ENCODE measurements around the gene CD81.
"Not testable (repeated sequence)": the region's sequence is repeated elsewhere in the genome, so short reads cannot be mapped to it uniquely, and the experiment has no call there.

Gene CD81

DNA sequence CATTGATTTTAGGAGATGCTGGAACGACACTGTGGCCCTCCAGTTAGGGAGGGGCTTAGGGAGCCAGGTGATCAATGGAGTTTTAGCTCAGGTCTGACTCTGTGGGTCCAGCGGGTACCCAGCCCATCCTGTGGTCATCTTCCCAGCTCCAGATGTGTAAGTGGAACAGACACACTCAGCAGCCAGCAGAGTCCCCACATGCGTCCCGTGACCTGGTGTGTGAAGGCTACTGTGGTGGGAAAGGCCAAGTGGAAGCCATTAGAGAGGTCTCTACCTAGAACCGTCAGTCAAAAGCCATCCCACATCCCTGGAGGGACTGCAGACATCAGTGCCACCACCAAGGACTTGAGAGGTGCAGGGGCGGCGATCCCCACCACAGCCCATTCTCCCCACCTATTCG is 19.9 kb upstream of the CD81 start:
- DNase-seq (ENCODE audit: low read depth in 2 of 2), result no peak

DNA sequence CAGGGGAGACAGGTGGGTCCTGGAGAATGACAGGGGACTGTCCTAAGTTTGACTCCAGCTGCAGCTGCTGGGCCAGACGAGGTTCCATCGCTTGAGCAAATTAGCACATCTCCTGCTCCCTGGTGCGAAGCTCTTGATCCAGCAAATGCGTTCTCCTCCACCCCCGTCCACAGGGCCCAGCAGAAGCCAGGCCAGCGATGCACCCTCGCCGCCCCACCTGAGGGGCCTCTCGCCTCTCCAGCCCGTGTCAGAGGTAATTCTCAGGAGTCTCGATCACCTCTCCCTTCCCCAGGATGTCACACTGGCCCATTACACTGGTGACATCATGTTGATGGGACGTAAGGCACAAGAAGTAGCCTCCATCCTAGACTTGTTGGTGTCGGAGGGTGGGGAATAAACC is 19.5 kb upstream of the CD81 start:
- not testable (repeated sequence) for DNase-seq (ENCODE audit: low read depth in 2 of 2)

DNA sequence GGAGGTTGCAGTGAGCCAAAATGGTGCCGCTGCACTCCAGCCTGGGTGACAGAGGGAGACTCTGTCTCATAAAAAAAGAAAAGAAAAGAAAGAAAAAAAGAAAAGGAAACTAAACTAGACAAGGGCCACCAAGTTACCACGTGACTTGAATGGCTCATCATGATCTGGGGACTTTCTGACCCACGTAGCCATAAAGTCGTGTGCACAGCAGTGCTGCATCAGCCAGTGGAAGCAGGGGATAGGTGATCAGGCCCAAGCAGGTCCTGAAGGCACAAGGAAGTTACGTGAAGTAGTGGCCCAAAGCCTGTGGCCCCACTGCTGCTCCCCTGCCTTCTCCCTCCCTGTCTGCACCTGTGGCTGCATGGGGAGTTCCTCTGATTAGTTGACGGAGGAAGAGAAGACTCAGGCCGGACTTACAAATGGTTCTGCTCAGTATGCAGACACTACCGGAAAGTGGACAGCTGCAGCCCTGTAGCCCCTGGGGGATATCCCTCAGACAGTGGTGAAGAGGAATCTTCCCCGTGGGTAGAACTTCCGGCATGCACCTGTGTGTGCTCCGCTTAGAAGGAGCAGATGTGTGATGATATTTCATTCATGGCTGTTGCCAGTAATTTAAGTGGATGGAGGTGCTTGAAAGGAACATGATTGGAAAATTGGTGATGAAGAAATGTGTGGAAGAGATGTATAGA is 18.2 kb upstream of the CD81 start:
- no peak for DNase-seq (ENCODE audit: low read depth in 2 of 2)

DNA sequence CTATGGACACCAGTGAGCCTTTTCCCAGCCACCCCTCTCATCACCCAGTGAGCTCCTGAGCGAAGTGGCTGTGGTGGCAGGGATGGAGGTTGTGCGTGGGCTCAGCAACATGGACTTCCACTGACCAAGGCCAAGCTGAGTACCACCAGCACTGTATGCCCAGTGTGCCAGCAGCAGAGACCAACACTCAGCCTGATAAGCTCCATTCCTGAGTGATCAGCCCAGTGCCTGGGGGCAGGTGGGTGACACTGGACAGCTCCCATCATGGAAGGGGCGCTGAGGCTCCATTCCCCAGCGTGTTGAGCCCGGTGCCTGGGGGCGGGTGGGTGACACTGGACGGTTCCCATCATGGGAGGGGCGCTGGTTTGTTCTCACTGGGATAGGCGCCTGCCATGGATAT is 17.6 kb upstream of the CD81 start:
- DNase-seq (ENCODE audit: low read depth in 2 of 2), result no peak

GRCh38 chr11:2360081-2360642 is 16.9 kb upstream of the CD81 start:
- DNase-seq (ENCODE audit: low read depth in 2 of 2), result no peak

GRCh38 chr11:2361565-2361964 is 15.5 kb upstream of the CD81 start:
- DNase-seq (ENCODE audit: low read depth in 2 of 2), result no peak

DNA sequence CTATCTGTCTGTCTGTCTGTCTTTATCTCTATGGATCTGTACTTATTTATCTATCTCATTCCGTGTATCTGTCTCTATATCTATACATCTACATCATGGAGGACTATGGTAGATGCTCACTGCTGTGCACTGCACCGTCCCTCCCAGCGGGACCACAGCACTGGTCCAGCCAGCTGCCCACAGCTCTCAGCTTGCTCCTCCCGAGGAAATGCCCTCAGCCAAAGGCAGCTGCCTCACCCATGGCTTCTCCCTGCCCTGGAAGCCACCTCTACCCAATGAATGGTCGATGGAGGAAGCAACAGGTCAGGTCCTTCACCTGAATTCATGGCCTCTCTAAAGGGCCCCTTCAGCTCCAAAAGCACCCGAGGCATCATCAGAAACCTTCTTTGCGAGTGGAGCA is 14.7 kb upstream of the CD81 start:
- no peak for DNase-seq (ENCODE audit: low read depth in 2 of 2)

GRCh38 chr11:2363130-2363529 is 14.0 kb upstream of the CD81 start:
- no peak for DNase-seq (ENCODE audit: low read depth in 2 of 2)

GRCh38 chr11:2363577-2364370 is 13.3 kb upstream of the CD81 start:
- no peak for DNase-seq (ENCODE audit: low read depth in 2 of 2)

GRCh38 chr11:2364386-2364785 is 12.7 kb upstream of the CD81 start:
- DNase-seq (ENCODE audit: low read depth in 2 of 2), result not testable (repeated sequence)

- no peak for DNase-seq (ENCODE audit: low read depth in 2 of 2)
These were observed 11.4 kb upstream of the CD81 start for GRCh38 chr11:2365571-2366210.

DNA sequence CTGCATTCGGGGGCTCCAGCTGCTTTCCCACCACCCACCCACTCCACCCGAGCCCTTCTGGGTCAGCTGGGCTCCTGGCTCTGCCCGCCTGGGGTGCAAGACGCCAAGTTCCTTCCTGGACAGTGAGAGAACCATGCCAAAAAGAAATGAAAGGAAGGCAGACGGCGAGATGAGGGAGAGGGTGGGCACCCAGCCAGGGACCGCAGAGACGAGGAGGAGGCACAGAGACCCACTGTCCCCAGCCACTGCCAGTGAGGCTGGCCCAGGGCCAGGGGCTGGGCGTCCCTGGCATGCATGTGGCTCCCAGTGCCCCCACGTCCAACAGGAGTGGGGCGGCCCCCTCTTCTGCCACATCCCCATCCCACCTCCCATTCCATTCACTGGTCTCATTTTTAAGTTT is 10.8 kb upstream of the CD81 start:
- no peak for DNase-seq (ENCODE audit: low read depth in 2 of 2)

- no peak for DNase-seq (ENCODE audit: low read depth in 2 of 2)
These were observed 10.4 kb upstream of the CD81 start for GRCh38 chr11:2366733-2367132.

GRCh38 chr11:2367266-2368160 is 9.6 kb upstream of the CD81 start:
- no peak for DNase-seq (ENCODE audit: low read depth in 2 of 2)

DNA sequence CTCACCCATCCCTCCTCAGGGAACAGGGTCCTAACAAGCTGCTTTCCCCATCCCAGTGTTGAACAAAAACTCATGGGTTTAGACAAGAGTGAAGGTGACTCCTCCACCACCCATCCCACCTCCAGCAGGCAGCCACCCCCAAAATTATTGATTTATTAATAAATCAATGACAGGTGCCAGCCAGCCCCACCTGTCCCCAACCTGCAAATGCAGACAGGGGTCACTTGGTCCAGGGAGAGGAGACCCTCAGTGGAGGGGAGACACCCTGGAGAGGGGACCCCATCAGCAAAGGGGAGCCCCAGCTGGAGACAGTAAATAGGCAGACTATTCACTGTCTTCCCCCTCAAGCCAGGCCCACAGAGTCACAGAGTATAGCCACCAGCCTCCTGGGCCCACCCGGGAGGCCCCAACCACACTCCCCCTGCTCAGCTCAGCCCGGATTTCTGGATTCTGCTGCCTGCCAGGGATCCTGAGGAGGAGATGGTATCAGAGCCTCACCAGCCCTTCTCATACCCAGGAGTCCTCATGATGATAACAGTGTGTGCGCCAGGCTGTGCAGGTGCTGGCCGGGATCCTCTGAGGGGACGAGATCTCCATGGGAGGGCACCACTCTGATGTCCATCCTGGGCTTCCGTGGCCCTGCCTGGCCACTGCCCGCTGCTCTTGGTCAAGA is 8.8 kb upstream of the CD81 start:
- DNase-seq (ENCODE audit: low read depth in 2 of 2), result no peak

DNA sequence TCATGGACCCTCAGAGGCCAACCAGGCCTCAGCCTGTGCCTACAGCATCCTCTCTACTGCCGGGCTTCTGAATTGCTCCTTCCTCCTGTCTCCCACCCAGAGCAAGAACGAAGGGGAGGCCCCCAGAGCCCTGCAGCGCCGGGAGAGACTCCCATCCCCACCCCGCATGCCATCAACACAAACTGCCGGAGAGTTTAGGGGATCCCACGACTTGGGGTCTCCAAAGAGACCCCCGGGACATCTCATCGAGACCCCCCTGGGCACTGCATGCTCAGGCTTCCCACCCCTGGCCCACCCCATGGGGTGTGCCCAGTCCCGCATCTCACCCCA is 8.3 kb upstream of the CD81 start:
- no peak for DNase-seq (ENCODE audit: low read depth in 2 of 2)

DNA sequence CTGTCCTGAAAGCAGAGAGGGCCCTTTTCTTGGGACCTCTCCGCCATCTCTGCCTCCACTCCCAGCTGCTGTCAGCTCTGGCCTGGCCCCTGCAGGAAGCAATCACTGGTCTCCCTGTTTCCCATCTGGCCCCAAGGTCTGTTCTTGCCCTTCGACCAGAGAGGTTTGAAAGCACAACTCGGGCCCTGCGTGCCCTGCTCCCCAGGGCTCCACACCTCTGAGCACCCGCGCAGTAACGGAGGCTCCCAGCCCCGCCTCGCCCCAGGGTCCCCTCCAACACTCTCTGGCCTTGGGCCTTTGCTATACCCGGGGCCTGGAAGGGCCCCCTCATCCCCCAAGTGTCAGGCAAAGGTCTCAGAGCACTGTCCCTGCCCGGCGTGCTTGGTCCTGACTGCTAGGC is 7.8 kb upstream of the CD81 start:
- no peak for DNase-seq (ENCODE audit: low read depth in 2 of 2)

GRCh38 chr11:2369896-2370295 is 7.2 kb upstream of the CD81 start:
- no peak for DNase-seq (ENCODE audit: low read depth in 2 of 2)

DNA sequence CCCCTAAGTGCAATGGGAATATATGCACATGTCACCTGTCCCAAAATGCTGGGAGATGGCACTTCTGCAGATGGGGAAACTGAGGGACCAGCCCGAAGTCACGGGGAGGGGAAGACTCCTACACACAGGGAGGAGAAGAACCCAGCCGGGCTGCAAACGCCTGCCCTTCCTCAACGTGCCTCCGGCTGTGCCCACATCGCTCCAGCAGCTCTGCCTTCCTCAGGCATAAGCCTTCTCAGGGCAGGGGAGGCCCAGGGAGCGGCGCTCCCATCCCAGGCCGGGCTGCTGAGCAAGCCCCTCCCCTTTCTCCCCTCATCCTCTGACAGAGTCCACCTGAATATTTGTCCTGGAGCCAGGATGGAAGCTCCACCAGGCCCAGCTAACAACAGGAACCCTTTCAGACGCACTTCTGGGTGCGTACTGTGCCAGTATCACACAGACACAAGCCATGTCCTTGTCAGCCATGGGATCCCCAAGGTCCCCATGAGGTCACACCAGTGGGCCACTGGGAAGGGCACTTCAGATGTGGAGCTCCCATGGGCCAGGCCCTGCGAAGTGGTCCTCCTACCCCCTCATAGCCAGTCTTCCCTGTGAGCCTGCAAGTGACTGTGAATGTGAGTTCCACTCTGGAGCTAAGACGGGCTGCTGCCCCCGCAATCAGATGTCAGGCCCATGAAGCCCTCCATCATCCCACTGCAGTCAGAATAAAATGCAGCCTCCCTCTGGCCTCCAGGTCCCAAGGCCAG is 2.5 kb upstream of the CD81 start:
- no peak for DNase-seq (ENCODE audit: low read depth in 2 of 2)

DNA sequence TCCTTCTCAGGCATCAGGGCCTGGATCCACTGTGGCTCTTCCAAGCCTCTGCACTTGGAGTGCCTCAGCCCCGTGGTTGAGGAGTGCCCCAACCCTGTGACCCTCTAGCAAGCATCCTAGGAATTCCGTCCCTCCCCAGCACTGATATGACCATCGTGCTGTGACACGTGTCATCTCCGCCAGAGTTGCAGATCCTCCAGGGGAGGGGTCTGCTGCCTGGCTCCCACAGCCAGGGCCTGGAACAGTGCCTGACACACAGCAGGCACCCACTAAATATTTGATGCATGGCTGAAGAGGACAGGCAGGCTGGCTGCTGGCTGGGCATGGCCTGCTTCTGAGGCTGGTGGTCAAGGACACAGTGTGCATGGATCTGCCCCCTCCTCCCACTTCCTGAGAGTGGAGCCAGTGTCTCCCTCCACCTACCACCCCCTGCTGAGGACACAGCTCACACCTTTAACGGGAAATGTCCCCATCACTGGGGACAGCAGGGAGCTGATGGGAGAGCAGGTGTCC is 1.7 kb upstream of the CD81 start:
- DNase-seq (ENCODE audit: low read depth in 2 of 2), result no peak
